GM12878 (cell line): Measurements from ENCODE around the gene BRICD5. TPM values are rescaled to one million over a fixed set of nuclear protein-coding genes. Genes with fewer than 3 reads are reported as not detected.

Source experiments
- ATAC-seq: fragments of 200-7000 bp; cut with Tn5 transposase; 3 replicates; pipeline ENCODE4 v1.9.1; 2020; ENCODE audit warnings: mild to moderate bottlenecking, moderate library complexity
- BruUV-seq: library from RNA; stranded (reverse); fragments of 400-500 nt; replicated peaks from 2 replicates; lab custom pipeline; 2021; lab: Mats Ljungman, UMichigan
- CTCF ChIA-PET: fragments of 300-600 bp; sonication (Branson Sonifier 250); formaldehyde crosslinking; extraction: SDS; loops from one replicate; lab custom pipeline; 2021; ENCODE audit warnings: inconsistent platforms; lab: Yijun Ruan, JAX
- POLR2A ChIA-PET: fragments of 350-600 bp; formaldehyde crosslinking; extraction: SDS; loops from one replicate; lab custom pipeline; 2021; ENCODE audit warnings: inconsistent platforms; lab: Charles Lee
- RAD21 ChIA-PET: fragments of 300-600 bp; sonication (Branson Sonifier 250); formaldehyde crosslinking; loops from one replicate; lab custom pipeline; 2023; ENCODE audit warnings: antibody characterized with exemption; ENCODE audit not compliant: unreplicated experiment; lab: Charles Lee
- SMC1A ChIA-PET: fragments of 300-600 bp; sonication (Branson Sonifier 250); formaldehyde crosslinking; loops from one replicate; lab custom pipeline; 2023; ENCODE audit not compliant: unreplicated experiment, uncharacterized antibody; lab: Charles Lee
- DNase-seq: peaks from one replicate; pipeline ENCODE4 v3.0.0-alpha.2; 2011; ENCODE audit warnings: low read depth, low spot score
- FAIRE-seq: peaks from 3 replicates; lab custom pipeline; 2011; peaks lifted over from hg19 to GRCh38; lab: Jason Lieb, UNC
- H2AFZ ChIP-seq: 2 replicates; pipeline ENCODE4 v1.6.0; 2011; ENCODE audit warnings: low read depth, low read length, control low read depth; ENCODE audit not compliant: control insufficient read depth
- H3K27ac ChIP-seq: 2 replicates; pipeline ENCODE4 v1.5.1; 2011; ENCODE audit warnings: control low read depth; ENCODE audit not compliant: control insufficient read depth, insufficient read depth
- H3K27me3 ChIP-seq, 2 experiments: replicated peaks in 1 of 2; 2 replicates each; pipeline versions ENCODE4 v1.6.0 to v1.6.1; 2011; ENCODE audit warnings: low read length in 1 of 2; ENCODE audit not compliant: control insufficient read depth in 2 of 2, insufficient read depth in 2 of 2
- H3K36me3 ChIP-seq, 2 experiments: 2 replicates each; pipeline ENCODE4 v1.5.1; 2011; ENCODE audit warnings: low read length in 1 of 2; ENCODE audit not compliant: control insufficient read depth in 2 of 2, insufficient read depth in 2 of 2
- H3K4me1 ChIP-seq: 2 replicates; pipeline ENCODE4 v1.6.1; 2011; ENCODE audit warnings: mild to moderate bottlenecking, low read length, moderate library complexity, mixed read lengths; ENCODE audit not compliant: control insufficient read depth, insufficient read depth
- H3K4me2 ChIP-seq: 2 replicates; pipeline ENCODE4 v1.6.0; 2011; ENCODE audit warnings: control low read depth; ENCODE audit not compliant: control insufficient read depth, insufficient read depth
- H3K4me3 ChIP-seq: fragments of 200-600 bp; sonication (generic); 2 replicates; pipeline ENCODE4 v1.5.1; 2016
- H3K79me2 ChIP-seq: 2 replicates; pipeline ENCODE4 v1.6.0; 2011; ENCODE audit warnings: low read length; ENCODE audit not compliant: control insufficient read depth, insufficient read depth
- H3K9ac ChIP-seq: 2 replicates; pipeline ENCODE4 v1.8.0; 2011; ENCODE audit warnings: low read length, control low read depth, mixed read lengths; ENCODE audit not compliant: control insufficient read depth, insufficient read depth
- H3K9me3 ChIP-seq: replicated peaks from 3 replicates; pipeline ENCODE4 v1.5.1; 2011; ENCODE audit warnings: mild to moderate bottlenecking, low read length; ENCODE audit not compliant: control insufficient read depth, insufficient read depth
- H4K20me1 ChIP-seq: 2 replicates; pipeline ENCODE4 v1.6.0; 2011; ENCODE audit not compliant: control insufficient read depth, insufficient read depth
- ASH2L ChIP-seq: fragments of 300-600, 200-600 bp; sonication (generic); IDR thresholded peaks from 2 replicates; pipeline ENCODE4 v1.6.1; 2017; ENCODE audit warnings: low read depth, mild to moderate bottlenecking, borderline replicate concordance
- CREM ChIP-seq: IDR thresholded peaks from 2 replicates; pipeline ENCODE4 v1.6.1; 2014; ENCODE audit warnings: antibody characterized with exemption, low read depth
- DPF2 ChIP-seq: fragments of 450-650 bp; IDR thresholded peaks from 2 replicates; pipeline ENCODE4 v1.6.1; 2017; ENCODE audit warnings: mild to moderate bottlenecking
- HCFC1 ChIP-seq: fragments of 150-350 bp; IDR thresholded peaks from 2 replicates; pipeline ENCODE4 v1.6.1; 2014; ENCODE audit warnings: low read length
- JUNB ChIP-seq: IDR thresholded peaks from 2 replicates; pipeline ENCODE4 v1.6.1; 2016; ENCODE audit warnings: antibody characterized with exemption, mild to moderate bottlenecking
- KAT2A ChIP-seq: conservative IDR thresholded peaks from 2 replicates; pipeline ENCODE4 v1.6.1; 2011; ENCODE audit warnings: low read depth, low read length; ENCODE audit not compliant: control insufficient read depth
- MEF2B ChIP-seq: fragments of 450-650 bp; IDR thresholded peaks from 2 replicates; pipeline ENCODE4 v1.6.1; 2018; ENCODE audit warnings: mild to moderate bottlenecking, moderate library complexity; ENCODE audit not compliant: partially characterized antibody, poor library complexity, severe bottlenecking
- NR2C1 ChIP-seq: fragments of 450-650 bp; IDR thresholded peaks from 2 replicates; pipeline ENCODE4 v1.6.1; 2017; ENCODE audit warnings: antibody characterized with exemption, mild to moderate bottlenecking, moderate library complexity
- WGBS: methylation state at CpG from one replicate; pipeline ENCODE4 v1.1.6; 2016; ENCODE audit warnings: low lambda C conversion rate; ENCODE audit not compliant: insufficient replicate concordance, insufficient coverage; ENCODE audit errors: missing lambda C conversion rate; 5-methylcytosine and 5-hydroxymethylcytosine counted together
- in situ Hi-C: fragments of 300-500 bp; cut with MboI; formaldehyde crosslinking; loops from 9 replicates; pipeline ENCODE4 v1.14.3; 2018; ENCODE audit warnings: mixed read lengths
- intact Hi-C: fragments of 100-400 bp; cut with micrococcal nuclease; formaldehyde crosslinking; loops from one replicate; pipeline ENCODE4 v1.14.2; 2022; ENCODE audit not compliant: unreplicated experiment
- polyA plus RNA-seq, 11 experiments: library from polyadenylated mRNA; depleted of rRNA in 4 of 11; unstranded in 6 of 11; stranded (reverse) in 5 of 11; fragments of >200 nt; fragmentation: Nextera tagmentation in 4 of 11; fragmentation: Illumina TruSeq in 1 of 11; extraction: Ambion mirVana in 4 of 11; extraction: Trizol in 1 of 11; gene quantifications; 1 replicate in 1 of 11; 2 replicates in 10 of 11; pipeline versions ENCODE4 v1.2.1 to v1.2.3, GENCODE V29; 2011 to 2016; ENCODE audit warnings: inconsistent platforms in 2 of 11, missing spikeins in 2 of 11, low read depth in 1 of 11
- total RNA-seq, 4 experiments: library from RNA; depleted of rRNA in 3 of 4; stranded (reverse); fragments of >200 nt in 3 of 4; fragmentation: Illumina TruSeq in 1 of 4; extraction: Trizol in 1 of 4; gene quantifications; 2 replicates each; pipeline versions ENCODE4 v1.2.1 to v1.2.3, GENCODE V29; 2013 to 2021
- TF ChIP-seq, protein P1 (sequence below): fragments of 450-650 bp; IDR thresholded peaks from 2 replicates; pipeline ENCODE4 v1.6.1; 2017; ENCODE audit warnings: low read depth, mild to moderate bottlenecking, moderate library complexity
- TF ChIP-seq, protein P2 (sequence below): IDR thresholded peaks from 2 replicates; pipeline ENCODE4 v1.6.1; 2011; ENCODE audit warnings: low read depth, low read length, improper control_type of control experiment, borderline replicate concordance

Gene BRICD5
- total and polyA plus RNA-seq, 10 of the 15 experiments (the other 5 are each of a cell fraction or from before 2014, with no cell fraction given): 0.58 to 11.6 (median 1.5) TPM; not detected in 1

DNA sequence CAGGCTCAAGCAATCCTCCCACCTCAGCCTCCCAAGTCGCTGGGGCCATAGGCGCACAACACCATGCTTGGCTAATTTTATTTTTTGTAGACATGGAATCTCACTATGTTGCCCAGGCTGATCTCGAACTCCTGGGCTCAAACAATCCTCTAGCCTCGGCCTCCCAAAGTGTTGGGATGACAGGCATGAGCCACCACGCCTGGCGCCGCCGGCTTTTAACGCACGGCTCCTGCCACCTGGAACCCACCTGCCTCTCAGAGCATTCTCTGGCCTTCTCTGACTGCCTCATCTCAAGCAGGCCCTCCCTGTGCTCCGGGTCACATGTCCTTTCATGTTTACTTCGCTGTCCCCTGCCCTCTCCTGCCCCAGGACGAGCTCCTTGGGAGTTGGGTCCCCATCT lies 24.6 kb downstream of the BRICD5 start:
- ChIA-PET CTCF (no interaction called here), RAD21 (no interaction called here), POLR2A (no interaction called here), SMC1A (no interaction called here)
- FAIRE-seq: no peak
- H4K20me1 ChIP-seq: no peaks in the 10 kb centered on the region
- H3K36me3 ChIP-seq: no peaks in the 10 kb centered on the region
- no TSS peak for BruUV-seq
- H3K9me3 ChIP-seq: no peaks in the 10 kb centered on the region
- H2AFZ ChIP-seq: no peak overlapping the region
- no peaks in the 10 kb centered on the region; a peak in 1 of 4 replicates for H3K27me3 ChIP-seq
- no peaks in the 10 kb centered on the region for H3K4me1 ChIP-seq
- no peak overlapping the region for H3K9ac ChIP-seq
- TF ChIP-seq CREM (no peak), NR2C1 (no peak), HCFC1 (no peak), DPF2 (no peak), JUNB (no peak), ASH2L (no peak), KAT2A (no peak), MEF2B (no peak)
- TF ChIP-seq, protein P1, sequence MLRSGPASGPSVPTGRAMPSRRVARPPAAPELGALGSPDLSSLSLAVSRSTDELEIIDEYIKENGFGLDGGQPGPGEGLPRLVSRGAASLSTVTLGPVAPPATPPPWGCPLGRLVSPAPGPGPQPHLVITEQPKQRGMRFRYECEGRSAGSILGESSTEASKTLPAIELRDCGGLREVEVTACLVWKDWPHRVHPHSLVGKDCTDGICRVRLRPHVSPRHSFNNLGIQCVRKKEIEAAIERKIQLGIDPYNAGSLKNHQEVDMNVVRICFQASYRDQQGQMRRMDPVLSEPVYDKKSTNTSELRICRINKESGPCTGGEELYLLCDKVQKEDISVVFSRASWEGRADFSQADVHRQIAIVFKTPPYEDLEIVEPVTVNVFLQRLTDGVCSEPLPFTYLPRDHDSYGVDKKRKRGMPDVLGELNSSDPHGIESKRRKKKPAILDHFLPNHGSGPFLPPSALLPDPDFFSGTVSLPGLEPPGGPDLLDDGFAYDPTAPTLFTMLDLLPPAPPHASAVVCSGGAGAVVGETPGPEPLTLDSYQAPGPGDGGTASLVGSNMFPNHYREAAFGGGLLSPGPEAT: no peak
- TF ChIP-seq, protein P2, sequence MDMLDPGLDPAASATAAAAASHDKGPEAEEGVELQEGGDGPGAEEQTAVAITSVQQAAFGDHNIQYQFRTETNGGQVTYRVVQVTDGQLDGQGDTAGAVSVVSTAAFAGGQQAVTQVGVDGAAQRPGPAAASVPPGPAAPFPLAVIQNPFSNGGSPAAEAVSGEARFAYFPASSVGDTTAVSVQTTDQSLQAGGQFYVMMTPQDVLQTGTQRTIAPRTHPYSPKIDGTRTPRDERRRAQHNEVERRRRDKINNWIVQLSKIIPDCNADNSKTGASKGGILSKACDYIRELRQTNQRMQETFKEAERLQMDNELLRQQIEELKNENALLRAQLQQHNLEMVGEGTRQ: no peak
- H3K27ac ChIP-seq: no peak overlapping the region
- no peak for DNase-seq
- no peak overlapping the region for H3K4me3 ChIP-seq
- ATAC-seq: no peak
- 74% methylated on average over 13 of the region's 13 CpGs for WGBS
- in situ Hi-C loops (no loop called here), intact Hi-C loops (no loop called here)
- no peak overlapping the region for H3K4me2 ChIP-seq
- H3K79me2 ChIP-seq: no peaks in the 10 kb centered on the region
